HG02623 (cell line): ENCODE data around the gene LLCFC1.

ENCODE experiments used
- ATAC-seq: cut with Tn5 transposase; IDR thresholded peaks from one replicate; pipeline ENCODE4 v1.9.1; 2021; ENCODE audit warnings: moderate library complexity; ENCODE audit not compliant: unreplicated experiment

LLCFC1 gene

DNA sequence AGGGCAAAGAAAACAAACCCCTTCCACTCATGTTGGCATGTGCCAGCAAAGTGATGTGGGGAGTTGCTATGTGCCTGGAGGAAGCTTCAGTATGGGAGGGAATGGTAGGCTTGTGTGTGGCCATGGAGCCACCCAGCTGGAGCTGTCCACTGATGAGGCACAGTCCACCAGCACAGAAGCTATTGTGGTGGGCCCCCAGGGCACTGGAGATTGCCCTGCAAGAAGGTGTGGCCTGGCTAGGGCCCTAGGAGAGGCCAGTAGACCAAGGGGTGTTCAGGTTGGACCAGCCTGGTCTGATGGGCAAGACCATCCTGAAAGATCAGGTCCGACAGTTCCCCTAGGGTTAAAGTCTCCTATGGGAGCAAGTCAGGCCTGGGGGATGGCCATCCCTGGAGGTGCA, 45.0 kb downstream of the LLCFC1 start:
- ATAC-seq: no peak
